GM18526 (cell line): ENCODE measurements around the gene SLC11A1.

ENCODE experiments used
- POLR2A ChIP-seq: IDR thresholded peaks from 3 replicates; pipeline ENCODE4 v1.6.1; 2011; ENCODE audit not compliant: insufficient read length; ENCODE audit errors: extremely low read depth

Gene SLC11A1

DNA sequence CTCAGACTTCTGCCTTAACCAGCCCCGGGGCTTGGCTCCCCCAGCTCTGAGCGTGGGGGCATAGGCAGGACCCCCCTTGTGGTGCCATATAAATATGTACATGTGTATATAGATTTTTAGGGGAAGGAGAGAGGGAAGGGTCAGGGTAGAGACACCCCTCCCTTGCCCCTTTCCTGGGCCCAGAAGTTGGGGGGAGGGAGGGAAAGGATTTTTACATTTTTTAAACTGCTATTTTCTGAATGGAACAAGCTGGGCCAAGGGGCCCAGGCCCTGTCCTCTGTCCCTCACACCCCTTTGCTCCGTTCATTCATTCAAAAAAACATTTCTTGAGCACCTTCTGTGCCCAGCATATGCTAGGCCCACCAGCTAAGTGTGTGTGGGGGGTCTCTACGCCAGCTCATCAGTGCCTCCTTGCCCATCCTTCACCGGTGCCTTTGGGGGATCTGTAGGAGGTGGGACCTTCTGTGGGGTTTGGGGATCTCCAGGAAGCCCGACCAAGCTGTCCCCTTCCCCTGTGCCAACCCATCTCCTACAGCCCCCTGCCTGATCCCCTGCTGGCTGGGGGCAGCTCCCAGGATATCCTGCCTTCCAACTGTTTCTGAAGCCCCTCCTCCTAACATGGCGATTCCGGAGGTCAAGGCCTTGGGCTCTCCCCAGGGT lies 23.1 kb downstream of the SLC11A1 start:
- TF ChIP-seq POLR2A, result no peak

DNA sequence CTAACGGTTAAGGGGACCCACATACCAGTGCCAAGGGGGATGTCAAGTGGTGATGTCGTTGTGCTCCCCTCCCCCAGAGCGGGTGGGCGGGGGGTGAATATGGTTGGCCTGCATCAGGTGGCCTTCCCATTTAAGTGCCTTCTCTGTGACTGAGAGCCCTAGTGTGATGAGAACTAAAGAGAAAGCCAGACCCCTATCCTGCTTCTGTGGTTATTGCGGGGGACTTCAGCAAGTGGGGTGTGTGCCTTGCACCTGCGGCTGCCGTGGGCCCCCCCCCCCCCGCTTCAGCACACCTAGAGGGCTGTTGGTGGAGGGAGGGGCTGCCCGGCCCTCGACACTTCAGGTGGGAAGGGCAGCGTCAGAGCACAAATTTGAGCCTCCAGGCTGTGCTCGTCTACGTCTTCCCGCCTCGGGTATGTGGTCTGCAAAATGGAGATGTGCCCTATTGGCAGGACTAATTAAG lies 23.7 kb downstream of the SLC11A1 start:
- peak; percentile 8 for TF ChIP-seq POLR2A

DNA sequence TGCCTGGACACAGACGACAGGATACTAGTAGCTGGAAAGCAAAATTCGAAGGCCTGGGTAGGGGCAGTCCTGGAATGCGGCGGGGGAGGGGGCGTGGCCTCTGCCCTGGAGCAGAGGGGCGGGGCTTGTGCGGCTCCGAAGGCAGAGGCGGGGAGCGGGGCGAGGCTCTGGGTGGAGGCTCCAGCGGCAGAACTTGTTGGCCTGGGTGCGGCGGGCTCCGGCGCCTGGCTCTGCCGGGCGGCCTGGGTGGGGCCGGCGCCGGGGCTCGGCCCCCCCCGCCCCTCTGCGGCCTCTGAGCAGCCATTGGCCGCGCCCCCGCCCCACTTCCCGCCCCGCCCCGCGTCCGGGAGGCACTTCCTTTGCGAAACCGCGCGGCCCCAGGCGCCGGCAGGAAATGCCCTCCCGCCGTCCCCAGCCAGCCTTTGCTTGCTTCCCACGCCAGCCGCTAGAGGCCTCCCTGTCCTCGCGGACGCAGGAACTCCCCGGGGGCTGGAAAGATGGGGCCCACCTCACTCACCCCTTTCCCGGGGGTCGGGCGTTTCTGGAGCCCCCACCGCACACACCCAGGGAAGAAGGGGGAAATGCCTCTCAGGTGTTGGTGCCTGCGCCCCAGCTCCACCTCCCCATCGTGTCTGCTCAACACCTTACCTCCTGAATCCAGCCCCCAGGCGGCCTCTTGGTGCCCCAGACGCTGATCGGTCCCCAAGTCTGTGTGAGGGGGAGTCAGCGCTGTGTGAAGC lies 24.3 kb downstream of the SLC11A1 start:
- peak; percentile 33 for TF ChIP-seq POLR2A

DNA sequence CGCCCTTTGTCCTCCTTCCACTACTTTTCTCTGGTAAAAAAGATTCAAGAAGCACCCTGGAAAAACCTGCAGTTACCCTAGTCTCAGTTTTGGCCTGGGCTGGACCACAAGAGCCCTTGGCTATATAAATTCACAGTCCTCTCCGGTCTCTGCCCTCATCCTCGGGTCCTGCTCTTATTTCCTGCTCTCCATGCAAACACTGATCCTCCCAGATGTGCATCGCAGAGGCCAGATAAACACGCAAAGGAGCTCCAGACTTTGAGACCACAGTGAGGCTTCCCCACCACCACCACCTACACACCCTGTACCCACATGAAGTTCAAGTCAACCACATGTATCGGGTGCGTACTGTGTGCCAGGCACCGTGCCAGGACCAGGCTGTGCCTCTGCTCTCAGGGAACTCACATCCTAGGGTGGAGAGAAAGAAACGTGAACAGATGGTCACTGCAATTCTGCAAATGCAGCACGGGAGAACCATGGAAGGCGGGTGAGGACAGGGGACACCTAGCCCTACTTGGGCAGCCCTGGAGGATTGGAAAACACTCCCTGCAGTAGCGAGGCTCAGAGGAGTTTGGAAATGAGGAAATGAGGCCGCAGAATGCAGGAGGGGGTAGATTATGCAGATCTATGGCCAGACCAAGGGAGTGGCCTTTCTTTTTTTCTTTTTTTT lies 25.0 kb downstream of the SLC11A1 start:
- TF ChIP-seq POLR2A, result no peak

DNA sequence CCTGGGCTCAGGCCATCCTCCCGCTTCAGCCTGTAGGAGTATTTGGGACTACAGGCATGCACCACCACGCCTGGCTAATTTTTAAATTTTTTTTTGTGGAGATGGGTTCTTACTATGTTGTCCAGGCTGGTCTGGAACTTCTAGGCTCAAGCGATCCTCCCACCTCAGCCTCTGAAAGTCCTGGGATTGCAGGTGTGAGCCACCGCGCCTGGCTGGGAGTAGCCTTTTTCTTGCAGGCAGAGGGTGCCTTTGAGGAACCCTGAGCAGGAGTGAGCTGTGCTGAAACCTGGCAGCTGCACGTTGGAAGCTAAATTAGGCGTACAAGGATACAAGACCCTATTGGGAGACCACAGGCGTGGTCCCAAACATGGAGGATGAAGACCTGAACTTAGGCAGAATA lies 25.6 kb downstream of the SLC11A1 start:
- no peak for TF ChIP-seq POLR2A

DNA sequence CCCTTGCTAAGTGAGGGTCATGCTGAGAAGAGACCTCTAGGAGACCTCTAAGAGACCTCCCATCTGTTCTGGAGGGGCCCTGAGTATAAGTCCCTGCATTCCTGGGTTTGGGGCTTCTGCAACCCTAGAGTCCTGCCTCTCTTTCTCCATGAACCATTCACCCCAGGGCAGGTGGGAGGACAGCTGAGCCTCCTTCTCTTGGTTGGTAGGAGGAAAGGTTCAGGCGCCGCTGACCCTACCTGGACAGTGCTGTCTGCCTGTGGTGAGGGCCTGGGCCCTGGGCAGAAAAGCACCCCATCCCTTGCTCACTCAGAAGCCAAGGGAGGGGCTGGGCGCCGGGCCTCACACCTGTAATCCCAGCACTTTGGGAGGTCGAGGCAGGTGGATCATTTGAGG lies 36.2 kb downstream of the SLC11A1 start:
- no peak for TF ChIP-seq POLR2A

DNA sequence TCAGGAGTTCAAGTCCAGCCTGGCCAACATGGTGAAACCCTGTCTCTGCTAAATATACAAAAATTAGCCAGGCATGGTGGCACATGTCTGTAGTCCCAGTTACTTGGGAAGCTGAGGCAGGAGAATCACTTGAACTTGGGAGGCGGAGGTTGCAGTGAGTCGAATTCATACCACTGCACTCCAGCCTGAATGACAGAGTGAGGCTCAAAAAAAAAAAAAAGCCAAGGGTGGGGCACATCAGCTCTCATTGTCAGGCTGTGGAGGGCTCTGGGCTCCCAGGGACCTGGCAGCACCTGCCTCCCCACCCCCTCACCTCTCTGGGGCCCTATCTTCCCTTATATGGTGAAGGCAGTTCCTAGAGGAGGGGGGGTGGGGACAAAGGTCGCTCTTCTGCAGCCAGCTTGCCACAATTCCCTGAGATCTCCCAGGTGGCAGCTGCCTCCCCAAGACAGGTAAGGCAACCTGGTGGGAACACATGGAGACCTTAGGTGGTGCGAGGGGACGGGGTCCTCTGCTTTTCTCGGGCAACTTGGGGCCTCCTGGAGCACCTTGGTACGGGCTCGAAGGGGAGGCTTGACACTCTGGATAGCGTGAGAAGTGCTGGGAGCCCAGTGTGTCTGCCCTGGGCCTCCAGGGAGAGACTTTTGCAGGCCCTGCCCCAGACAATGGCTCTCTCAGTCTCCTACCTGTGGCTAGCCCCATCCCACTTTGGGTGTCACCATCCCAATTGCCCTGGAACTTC lies 36.8 kb downstream of the SLC11A1 start, which contains the start of gene VIL1:
Gene VIL1, plus strand, starts transcription at position 407 of the 742 bp plus-strand sequence. CDS start 4,656 bp downstream, outside the sequence.
- no peak for TF ChIP-seq POLR2A

DNA sequence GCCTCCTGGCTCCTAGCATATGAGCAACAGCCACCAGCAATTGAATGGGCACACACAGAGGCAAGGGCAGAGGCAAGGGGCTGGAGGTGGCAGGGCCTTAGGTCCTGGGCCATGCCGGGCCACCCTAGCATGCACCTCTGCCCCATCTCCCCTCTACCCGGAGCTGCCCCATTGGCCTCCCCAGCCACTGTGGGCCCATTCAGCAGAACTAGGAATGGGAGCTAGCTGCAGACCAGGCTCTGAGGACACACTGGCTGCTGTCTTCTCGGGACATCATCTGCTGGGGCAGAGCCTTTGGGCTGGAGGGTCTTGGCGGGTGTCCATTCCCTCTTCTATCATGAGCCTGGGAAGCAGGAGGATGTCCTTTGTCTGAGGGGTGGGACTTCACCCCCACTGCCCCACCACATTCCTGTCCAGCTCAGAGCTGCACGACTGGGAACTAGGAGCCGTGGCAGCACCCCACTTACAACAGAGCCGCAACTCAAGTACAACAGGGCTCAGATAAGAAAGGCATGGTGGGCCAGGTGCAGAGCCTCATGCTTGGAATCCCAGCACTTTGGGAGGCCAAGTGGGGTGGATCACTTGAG lies 37.6 kb downstream of the SLC11A1 start:
- no peak for TF ChIP-seq POLR2A

DNA sequence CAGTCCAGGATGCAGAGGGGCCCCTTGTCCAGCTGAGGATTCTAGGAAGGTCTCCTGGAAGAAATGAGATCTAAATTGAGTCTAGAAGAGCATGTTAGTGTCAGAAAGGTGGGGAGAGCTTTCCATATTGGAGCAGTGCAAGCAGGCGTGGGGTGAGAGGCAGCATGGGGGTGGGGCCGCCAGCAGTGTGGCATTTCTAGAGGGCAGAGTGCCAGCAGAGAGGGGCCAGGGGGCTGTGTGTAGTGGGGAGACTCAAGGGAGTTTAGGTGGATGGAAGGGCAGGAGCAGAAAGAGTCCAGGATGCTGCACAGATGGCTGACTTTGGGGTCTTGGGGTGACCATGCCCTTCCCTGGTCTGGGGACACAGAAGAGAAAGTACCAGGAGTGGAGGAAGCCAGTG lies 39.0 kb downstream of the SLC11A1 start:
- no peak for TF ChIP-seq POLR2A

DNA sequence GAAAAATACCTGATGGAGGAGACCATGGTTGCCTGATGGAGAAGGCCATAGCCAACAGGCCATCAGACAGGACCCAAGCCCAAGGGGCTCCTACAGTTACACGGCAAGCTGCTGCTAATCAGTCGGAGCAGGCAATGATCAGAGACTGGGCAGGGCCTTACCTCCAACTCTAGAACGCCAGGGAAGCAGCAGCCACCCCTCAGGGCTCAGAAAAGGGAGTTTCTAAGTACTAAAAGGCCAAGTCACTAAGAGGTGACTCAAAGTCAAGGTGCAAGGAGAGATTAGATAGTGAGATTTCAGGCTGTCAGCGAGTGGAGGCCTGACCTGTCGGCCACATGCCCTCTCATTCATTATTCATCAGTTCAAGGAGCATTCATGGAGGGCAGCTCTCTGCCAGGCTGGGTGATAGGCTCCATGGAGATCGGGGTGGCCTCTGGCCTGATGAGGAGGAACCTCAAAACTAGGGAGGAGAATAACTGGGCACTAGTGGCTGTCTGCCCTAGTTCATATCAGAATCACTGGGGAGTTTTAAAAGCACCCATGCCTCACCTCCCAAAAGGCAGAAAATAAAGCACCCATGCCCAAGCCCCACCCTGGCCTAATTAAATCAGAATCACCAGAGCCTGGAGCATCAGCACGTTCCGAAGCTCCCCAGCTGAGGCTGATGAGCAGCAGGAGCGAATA lies 40.5 kb downstream of the SLC11A1 start:
- TF ChIP-seq POLR2A, result no peak

DNA sequence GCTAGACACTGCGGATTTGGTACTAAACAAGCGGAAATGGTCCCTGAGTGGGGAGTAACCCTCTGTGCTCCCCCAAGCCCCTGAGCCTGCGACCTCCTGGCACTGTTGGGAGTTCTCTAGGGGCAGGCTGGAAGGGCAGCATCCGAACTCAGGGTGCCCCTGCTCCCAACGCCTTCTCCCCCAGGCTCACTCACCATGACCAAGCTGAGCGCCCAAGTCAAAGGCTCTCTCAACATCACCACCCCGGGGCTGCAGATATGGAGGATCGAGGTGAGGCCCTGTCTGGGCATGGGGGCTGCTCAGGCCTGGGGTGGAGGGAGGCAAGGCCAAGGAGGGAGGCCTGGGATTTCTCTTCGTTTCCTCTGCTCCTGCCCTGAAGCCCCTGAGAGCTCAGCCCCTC lies 41.5 kb downstream of the SLC11A1 start:
- TF ChIP-seq POLR2A, result no peak

DNA sequence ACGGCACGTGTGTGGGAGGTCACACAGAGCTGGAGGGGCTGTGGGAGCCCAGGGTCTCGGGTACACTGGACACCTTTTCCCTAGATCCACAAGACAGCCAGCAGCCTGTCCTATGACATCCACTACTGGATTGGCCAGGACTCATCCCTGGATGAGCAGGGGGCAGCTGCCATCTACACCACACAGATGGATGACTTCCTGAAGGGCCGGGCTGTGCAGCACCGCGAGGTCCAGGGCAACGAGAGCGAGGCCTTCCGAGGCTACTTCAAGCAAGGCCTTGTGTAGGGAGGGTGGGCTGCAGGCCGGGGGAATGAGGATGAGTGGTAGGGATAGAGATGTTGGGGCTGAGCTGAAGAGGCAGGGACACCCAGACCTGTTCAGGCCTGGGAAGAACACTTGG lies 43.5 kb downstream of the SLC11A1 start:
- no peak for TF ChIP-seq POLR2A

DNA sequence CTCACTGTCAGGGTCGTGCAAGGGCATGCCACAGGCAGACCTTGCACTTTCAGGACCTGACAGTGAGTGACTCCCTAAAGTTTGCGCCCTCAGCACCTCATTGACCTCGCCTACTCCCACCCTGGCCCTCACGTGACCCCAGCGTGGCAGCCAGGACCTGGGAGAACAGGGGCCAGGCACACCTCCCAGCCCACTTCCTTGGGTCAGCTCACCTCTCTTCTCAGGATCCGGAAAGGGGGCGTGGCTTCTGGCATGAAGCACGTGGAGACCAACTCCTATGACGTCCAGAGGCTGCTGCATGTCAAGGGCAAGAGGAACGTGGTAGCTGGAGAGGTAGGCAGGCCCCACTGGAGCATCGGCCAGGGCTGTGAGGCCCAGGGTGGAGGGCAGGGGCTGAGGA lies 45.7 kb downstream of the SLC11A1 start:
- no peak for TF ChIP-seq POLR2A

DNA sequence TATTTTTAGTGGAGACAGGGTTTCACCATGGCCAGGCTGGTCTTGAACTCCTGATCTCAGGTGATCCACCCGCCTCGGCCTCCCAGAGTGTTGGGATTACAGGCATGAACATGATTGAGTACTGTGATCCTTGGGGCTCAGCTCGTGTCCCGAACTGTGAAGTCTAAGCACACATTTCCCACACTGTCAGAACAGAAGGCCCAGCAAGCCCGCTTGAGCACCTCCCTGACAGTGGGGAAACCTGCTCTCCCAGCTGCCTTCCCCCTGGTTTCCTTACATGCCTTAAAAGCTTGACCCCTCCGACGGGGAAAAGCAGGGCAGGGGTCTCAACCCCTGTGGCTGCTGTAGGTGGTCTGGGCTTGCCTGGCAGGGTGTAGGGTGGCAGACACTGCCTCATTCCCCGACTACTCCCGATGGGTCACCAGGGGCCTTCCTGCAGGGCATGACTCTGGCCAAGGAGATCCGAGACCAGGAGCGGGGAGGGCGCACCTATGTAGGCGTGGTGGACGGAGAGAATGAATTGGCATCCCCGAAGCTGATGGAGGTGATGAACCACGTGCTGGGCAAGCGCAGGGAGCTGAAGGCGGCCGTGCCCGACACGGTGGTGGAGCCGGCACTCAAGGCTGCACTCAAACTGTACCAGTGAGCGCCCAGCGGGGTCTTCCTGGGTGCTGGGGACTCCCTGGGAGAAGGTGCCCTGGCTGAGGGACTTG lies 46.9 kb downstream of the SLC11A1 start:
- no peak for TF ChIP-seq POLR2A
